ENCODE results near the gene PLA2G15. TPM values are rescaled to one million over a fixed set of nuclear protein-coding genes. Genes with fewer than 3 reads are reported as not detected.

Gene PLA2G15
- total and polyA plus RNA-seq, 2 donors (not counting 1 experiment from before 2014, with no cell fraction given): 6.1 to 12.5 TPM

DNA sequence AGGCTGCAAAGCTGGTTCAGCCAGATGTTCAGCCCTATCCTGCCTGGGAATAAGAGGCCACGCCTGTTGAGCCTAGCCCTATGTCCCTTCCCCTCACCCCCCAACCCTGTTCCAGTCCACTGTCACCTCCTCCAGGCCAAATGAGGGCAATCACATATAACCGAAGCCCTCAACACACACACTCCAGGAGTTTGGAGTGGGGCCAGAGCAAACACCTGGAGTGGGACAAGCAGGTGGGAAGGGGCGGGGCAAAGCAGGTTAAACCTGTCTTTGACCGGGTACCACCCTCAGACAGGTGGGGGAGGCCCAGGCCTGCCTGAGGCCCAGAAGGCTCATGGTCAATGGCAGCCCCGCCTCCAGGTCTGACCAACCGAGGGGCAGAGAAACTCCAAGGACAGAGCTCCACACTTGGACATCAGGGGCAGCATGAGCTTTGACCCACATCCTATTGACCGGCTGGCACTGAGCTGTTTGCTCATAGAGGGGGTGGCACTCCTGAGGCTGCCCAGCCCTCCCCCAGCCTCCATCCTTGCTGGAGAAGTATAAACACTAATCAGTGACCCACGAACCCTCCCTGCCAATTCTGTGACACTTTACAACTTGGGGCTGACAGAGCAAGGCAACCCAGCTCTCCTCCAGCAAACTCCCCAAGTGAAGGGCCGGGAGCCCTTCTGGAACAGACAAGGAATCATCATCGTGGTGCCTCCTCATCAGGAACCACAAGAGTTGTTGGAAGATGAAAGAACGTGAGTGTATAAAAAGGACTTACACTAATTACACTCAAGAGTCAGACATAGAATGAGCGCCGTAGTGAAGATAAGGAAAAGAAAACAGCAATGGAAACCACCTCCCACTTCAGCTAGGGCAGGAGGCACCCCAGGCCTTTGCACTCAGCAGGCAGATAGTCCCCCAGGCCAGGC is 10.7 kb upstream of the PLA2G15 start:
- peak; percentile 37 for DNase-seq

More for the DNA sequence above, 10.7 kb upstream of the PLA2G15 start:
- Histone ChIP-seq H3K9ac (ENCODE audit: low read length) (no peak overlapping the region), H3K27ac (ENCODE audit: low read length in 2 of 2) (peak overlapping the region; percentile 3 to 48), H3K36me3 (replicated peaks in 1 of 2; ENCODE audit: control extremely low read depth in 1 of 2, control insufficient read depth in 1 of 2, extremely low read depth in 1 of 2, insufficient read depth in 2 of 2, low read length in 1 of 2) (peaks cover 3 to 14% of the 10 kb centered on the region in 2 experiments), H3K4me1 (ENCODE audit: control insufficient read depth in 2 of 2, insufficient read depth in 2 of 2, low read length in 2 of 2) (peaks cover 17 to 34% of the 10 kb centered on the region in 2 donors), H3K4me3 (ENCODE audit: control extremely low read depth in 1 of 5, extremely low read depth in 1 of 5, insufficient read depth in 1 of 5, low read depth in 2 of 5, low read length in 4 of 5) (no peak overlapping the region), H3K9me3 (ENCODE audit: control extremely low read depth in 1 of 3, control insufficient read depth in 2 of 3, insufficient read depth in 1 of 3, low read length in 2 of 3) (peaks cover 0 to 3% (median 0%) of the 10 kb centered on the region in 3 donors), H4K20me1 (ENCODE audit: control insufficient read depth, insufficient read depth, low read length, poor library complexity, severe bottlenecking) (peaks cover 14% of the 10 kb centered on the region), H3K79me2 (ENCODE audit: control insufficient read depth, insufficient read depth, low read length) (peaks cover 7% of the 10 kb centered on the region), H3K4me2 (replicated peaks; ENCODE audit: low read depth, low read length, poor library complexity, severe bottlenecking) (no peak overlapping the region), H2AFZ (ENCODE audit: insufficient read depth, low read depth, low read length, poor library complexity, severe bottlenecking) (no peak overlapping the region), H3K27me3 (replicated peaks in 1 of 4; ENCODE audit: control extremely low read depth in 1 of 4, control insufficient read depth in 3 of 4, insufficient read depth in 4 of 4, low read length in 3 of 4) (no peaks in the 10 kb centered on the region)
- Mint-ChIP-seq H3K4me1 (peaks cover 38% of the 10 kb centered on the region), H3K27ac (peak overlapping the region; percentile 81), H3K9me3 (ENCODE audit: insufficient read depth) (no peaks in the 10 kb centered on the region), H3K27me3 (no peaks in the 10 kb centered on the region), H3K4me3 (peak overlapping the region; percentile 74)
- ATAC-seq (ENCODE audit: low read depth): no peak
- TF ChIP-seq, protein P1, sequence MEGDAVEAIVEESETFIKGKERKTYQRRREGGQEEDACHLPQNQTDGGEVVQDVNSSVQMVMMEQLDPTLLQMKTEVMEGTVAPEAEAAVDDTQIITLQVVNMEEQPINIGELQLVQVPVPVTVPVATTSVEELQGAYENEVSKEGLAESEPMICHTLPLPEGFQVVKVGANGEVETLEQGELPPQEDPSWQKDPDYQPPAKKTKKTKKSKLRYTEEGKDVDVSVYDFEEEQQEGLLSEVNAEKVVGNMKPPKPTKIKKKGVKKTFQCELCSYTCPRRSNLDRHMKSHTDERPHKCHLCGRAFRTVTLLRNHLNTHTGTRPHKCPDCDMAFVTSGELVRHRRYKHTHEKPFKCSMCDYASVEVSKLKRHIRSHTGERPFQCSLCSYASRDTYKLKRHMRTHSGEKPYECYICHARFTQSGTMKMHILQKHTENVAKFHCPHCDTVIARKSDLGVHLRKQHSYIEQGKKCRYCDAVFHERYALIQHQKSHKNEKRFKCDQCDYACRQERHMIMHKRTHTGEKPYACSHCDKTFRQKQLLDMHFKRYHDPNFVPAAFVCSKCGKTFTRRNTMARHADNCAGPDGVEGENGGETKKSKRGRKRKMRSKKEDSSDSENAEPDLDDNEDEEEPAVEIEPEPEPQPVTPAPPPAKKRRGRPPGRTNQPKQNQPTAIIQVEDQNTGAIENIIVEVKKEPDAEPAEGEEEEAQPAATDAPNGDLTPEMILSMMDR (IDR thresholded peaks at IDR 0.05): no peak
- TF ChIP-seq EZH2 (IDR thresholded peaks at IDR 0.05; ENCODE audit: borderline replicate concordance, insufficient read depth, low read depth, low read length, poor library complexity, severe bottlenecking): no peak
- WGBS (ENCODE audit: insufficient coverage): 73% methylated on average over 6 of the region's 13 CpGs
- POLR2A ChIA-PET: interaction anchor here (0.5 to 0.7 kb wide), 2 partner anchors 14 to 219 kb away, joined by 3 to 7 read pairs; no protein-coding TSS in a partner anchor
- intact Hi-C loops (cut with micrococcal nuclease): loop anchor here (5.0 kb wide), 1 partner anchor 402 kb away; no protein-coding TSS in a partner anchor
- CTCF ChIA-PET: interaction anchor here (1.6 kb wide), 1 partner anchor 94 kb away, joined by 4 read pairs; no protein-coding TSS in a partner anchor

All from B cell (primary cell).